GM21515 (cell line): ENCODE data around the gene SPI1.
A peak's percentile ranks its signal among the peaks of the same experiment; 100 is the strongest.

Experiments
- ATAC-seq: cut with Tn5 transposase; IDR thresholded peaks from one replicate; pipeline ENCODE4 v1.9.1; 2021; ENCODE audit not compliant: unreplicated experiment

The SPI1 gene

GRCh38 chr11:47389577-47390421 lies 11.5 kb upstream of the SPI1 start:
- no peak for ATAC-seq

- no peak for ATAC-seq
These were observed 10.6 kb upstream of the SPI1 start for GRCh38 chr11:47388697-47389576.

GRCh38 chr11:47387944-47388696 lies 9.8 kb upstream of the SPI1 start:
- ATAC-seq = no peak

GRCh38 chr11:47384498-47384897 lies 6.2 kb upstream of the SPI1 start:
- no peak for ATAC-seq

GRCh38 chr11:47383071-47383470 lies 4.7 kb upstream of the SPI1 start:
- ATAC-seq = no peak

GRCh38 chr11:47380078-47380477 lies 1.7 kb upstream of the SPI1 start:
- ATAC-seq = no peak

- ATAC-seq = no peak
These were observed 970 bp upstream of the SPI1 start for GRCh38 chr11:47379317-47379716.

- ATAC-seq = peak; percentile 3
These were observed 456 bp upstream of the SPI1 start for GRCh38 chr11:47378836-47379170.

GRCh38 chr11:47377571-47378009 lies 757 bp downstream of the SPI1 start:
- ATAC-seq = no peak

- ATAC-seq = no peak
These were observed 1.6 kb downstream of the SPI1 start for GRCh38 chr11:47376525-47377371.

GRCh38 chr11:47376107-47376524 lies 2.2 kb downstream of the SPI1 start:
- ATAC-seq = no peak

- no peak for ATAC-seq
These were observed 2.7 kb downstream of the SPI1 start for GRCh38 chr11:47375546-47376085.

GRCh38 chr11:47375020-47375419 lies 3.3 kb downstream of the SPI1 start:
- ATAC-seq = no peak

- ATAC-seq = no peak
These were observed 3.7 kb downstream of the SPI1 start for GRCh38 chr11:47374720-47375019.

- no peak for ATAC-seq
These were observed 4.2 kb downstream of the SPI1 start for GRCh38 chr11:47373876-47374719.

- no peak for ATAC-seq
These were observed 5.9 kb downstream of the SPI1 start for GRCh38 chr11:47372422-47372821.

- no peak for ATAC-seq
These were observed 8.7 kb downstream of the SPI1 start for GRCh38 chr11:47369676-47370075.

- no peak for ATAC-seq
These were observed 12.3 kb downstream of the SPI1 start for GRCh38 chr11:47366020-47366490.

GRCh38 chr11:47361419-47361818 lies 16.9 kb downstream of the SPI1 start:
- no peak for ATAC-seq
